ENCODE measurements around the gene LIMA1. TPM values are rescaled to one million over a fixed set of nuclear protein-coding genes. Genes with fewer than 3 reads are reported as not detected.
"Not testable (repeated sequence)": the region's sequence is repeated elsewhere in the genome, so short reads cannot be mapped to it uniquely, and the experiment has no call there.

The LIMA1 gene
- total RNA-seq, 1 donor from 2014 or later: 11.8 TPM

- intact Hi-C loops (cut with DNase I): no loop called here
- no peak for DNase-seq
- no peak for ATAC-seq (ENCODE audit: poor library complexity)
These were observed 13.7 kb upstream of the LIMA1 start for GRCh38 chr12:50297027-50297426.

GRCh38 chr12:50296554-50296953, 13.2 kb upstream of the LIMA1 start:
- ATAC-seq (ENCODE audit: poor library complexity): no peak

GRCh38 chr12:50291377-50291776, 8.1 kb upstream of the LIMA1 start:
- intact Hi-C loops (cut with DNase I): no loop called here
- DNase-seq (no peak), ATAC-seq (ENCODE audit: poor library complexity) (no peak)

More at GRCh38 chr12:50296554-50296953, 13.2 kb upstream of the LIMA1 start:
- DNase-seq: no peak
- intact Hi-C loops (cut with DNase I): no loop called here

DNA sequence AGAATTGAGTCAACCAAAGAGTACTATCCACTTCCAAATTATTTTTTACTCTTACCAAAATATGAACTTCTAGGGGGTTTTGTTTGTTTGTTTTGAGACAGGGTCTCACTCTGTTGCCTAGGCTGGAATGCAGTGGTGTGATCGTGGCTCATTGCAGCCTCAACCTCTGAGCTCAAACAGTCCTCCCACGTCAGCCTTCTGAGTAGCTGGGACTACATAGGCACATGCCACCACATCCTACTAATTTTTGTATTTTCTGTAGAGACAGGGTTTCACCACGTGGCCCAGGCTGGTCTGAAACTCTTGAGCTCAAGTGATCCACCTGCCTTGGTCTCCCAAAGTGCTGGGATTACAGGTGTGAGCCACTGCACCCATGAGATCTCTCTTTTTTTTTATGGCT, 7.4 kb upstream of the LIMA1 start:
- intact Hi-C loops (cut with DNase I); ATAC-seq (ENCODE audit: poor library complexity): not testable (repeated sequence)

DNA sequence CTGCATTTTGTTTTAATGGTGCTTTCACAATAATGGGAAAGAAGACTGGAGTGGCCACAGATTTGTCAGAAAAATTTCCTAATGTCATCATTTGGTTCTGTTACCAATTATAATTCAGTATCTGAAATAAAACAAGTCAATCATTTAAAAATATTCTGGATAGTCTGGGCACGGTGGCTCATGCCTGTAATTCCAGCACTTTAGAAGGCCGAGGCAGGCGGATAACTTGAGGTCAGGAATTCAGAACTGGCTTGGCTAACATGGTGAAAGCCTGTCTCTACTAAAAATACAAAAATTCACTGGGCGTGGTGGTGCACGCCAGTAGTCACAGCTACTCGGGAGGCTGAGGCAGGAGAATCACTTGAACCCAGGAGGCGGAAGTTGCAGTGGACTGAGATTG, 4.0 kb upstream of the LIMA1 start:
- DNase-seq (no peak), ATAC-seq (ENCODE audit: poor library complexity) (no peak)
- intact Hi-C loops (cut with DNase I): no loop called here

More for the DNA sequence above, 7.4 kb upstream of the LIMA1 start:
- DNase-seq: not testable (repeated sequence)

DNA sequence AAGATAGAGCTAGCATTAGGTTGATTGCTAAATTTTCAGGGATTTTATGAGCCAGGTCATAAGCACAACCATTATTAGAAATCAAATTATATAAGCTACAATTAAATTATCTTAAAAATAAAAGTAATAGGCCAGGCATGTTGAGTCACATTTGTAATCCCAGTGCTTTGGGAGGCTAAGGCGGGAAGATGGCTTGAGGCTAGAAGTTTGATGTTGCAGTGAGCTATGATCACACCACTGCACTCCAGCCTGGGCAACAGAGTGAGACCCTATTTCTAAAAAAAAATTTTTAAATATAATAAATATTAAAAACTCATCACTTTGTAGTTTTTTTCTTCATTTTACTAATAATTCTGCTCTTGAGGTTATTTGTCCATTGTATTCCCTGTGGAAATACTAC, 1.9 kb upstream of the LIMA1 start:
- intact Hi-C loops (cut with DNase I): no loop called here
- DNase-seq: no peak
- ATAC-seq (ENCODE audit: poor library complexity): no peak

- DNase-seq (no peak), ATAC-seq (ENCODE audit: poor library complexity) (peak; percentile 64)
- intact Hi-C loops (cut with DNase I): no loop called here
These were observed 545 bp downstream of the LIMA1 start for GRCh38 chr12:50282721-50283228.

DNA sequence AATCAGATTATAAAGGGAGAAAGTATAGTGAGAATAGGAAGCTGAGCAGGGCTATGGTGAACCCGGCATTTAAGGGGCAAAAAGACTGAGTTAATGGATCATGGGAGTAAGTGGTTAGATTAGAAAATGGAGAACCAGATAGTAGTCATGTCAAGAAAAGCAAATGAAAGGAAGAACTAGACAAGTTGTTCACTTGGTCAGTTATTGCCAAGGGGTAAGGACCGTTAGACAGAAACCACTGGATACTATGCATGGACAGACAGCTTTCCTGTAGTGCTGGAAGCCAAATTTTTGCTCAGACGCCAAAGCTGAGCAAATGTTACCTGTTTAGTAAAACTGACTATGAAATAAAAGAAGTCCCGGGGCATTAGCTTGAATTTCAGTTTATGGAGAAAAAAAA, 3.8 kb downstream of the LIMA1 start:
- intact Hi-C loops (cut with DNase I): no loop called here
- DNase-seq: no peak
- no peak for ATAC-seq (ENCODE audit: poor library complexity)

- ATAC-seq (ENCODE audit: poor library complexity) (no peak), DNase-seq (no peak)
- intact Hi-C loops (cut with DNase I): no loop called here
These were observed 6.2 kb downstream of the LIMA1 start for GRCh38 chr12:50276912-50277671.

- no peak for DNase-seq
- no peak for ATAC-seq (ENCODE audit: poor library complexity)
- intact Hi-C loops (cut with DNase I): no loop called here
These were observed 7.3 kb downstream of the LIMA1 start for GRCh38 chr12:50276068-50276467.

GRCh38 chr12:50275556-50275955, 7.8 kb downstream of the LIMA1 start:
- ATAC-seq (ENCODE audit: poor library complexity) (peak; percentile 66), DNase-seq (peak; percentile 49)
- intact Hi-C loops (cut with DNase I): no loop called here

GRCh38 chr12:50275127-50275526, 8.2 kb downstream of the LIMA1 start:
- DNase-seq; intact Hi-C loops (cut with DNase I); ATAC-seq (ENCODE audit: poor library complexity): not testable (repeated sequence)

GRCh38 chr12:50271724-50272247, 11.5 kb downstream of the LIMA1 start:
- DNase-seq: no peak
- intact Hi-C loops (cut with DNase I): no loop called here
- peak; percentile 66 for ATAC-seq (ENCODE audit: poor library complexity)

- intact Hi-C loops (cut with DNase I): no loop called here
- no peak for ATAC-seq (ENCODE audit: poor library complexity)
- DNase-seq: no peak
These were observed 14.8 kb downstream of the LIMA1 start for GRCh38 chr12:50268482-50268881.

DNA sequence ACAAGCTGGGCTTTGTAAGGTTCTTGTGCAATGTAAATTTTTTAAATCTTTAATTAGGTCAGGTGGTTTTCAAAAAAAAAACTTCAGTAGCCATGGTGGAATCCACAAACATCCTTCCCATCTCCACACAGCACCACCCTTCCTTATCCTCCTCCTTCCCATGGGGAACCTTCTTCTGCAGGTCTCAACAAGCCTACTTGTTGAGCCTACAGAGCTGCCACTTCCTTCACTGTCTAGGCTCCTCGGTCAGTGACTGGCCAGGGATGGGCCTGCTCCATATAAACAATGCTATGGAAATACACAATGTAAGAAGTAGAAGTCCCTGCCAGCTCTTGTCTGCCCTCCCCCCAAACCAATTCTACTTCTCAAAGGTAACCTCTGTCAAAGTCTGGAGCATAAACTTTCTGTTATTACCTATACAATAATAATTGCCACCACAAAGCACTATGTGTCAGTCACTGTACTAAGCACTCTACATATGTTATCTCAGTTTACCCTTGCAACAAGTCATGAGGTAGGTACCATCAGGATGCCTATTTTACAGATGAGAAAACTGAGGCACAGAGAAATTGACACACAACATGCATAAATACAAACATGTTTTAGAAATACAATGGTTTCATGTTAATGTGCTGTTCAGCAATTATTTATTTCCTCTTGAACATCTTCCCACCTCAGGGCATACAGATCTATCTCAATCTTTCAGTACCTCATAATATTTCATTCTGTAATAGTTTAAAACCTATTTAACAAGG, 17.4 kb downstream of the LIMA1 start:
- ATAC-seq (ENCODE audit: poor library complexity) (no peak), DNase-seq (no peak)
- intact Hi-C loops (cut with DNase I): no loop called here

DNA sequence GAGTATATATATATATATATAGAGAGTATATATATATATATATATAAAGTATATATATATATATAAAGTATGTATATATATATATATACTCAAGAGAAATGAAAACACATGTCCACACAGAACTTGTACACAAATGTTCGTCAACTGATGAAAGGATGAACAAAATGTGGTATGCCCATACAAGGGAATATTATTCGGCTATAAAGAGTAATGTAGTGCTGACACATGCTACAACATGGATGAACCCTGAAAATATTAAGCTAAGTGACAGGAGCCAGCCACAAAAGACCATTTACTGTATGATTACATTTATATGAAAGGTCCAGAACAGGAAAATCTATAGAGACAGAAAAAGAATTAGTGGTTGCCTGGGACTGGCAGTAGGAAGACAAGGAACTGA, 19.5 kb downstream of the LIMA1 start:
- no peak for ATAC-seq (ENCODE audit: poor library complexity)
- intact Hi-C loops (cut with DNase I): no loop called here
- no peak for DNase-seq

DNA sequence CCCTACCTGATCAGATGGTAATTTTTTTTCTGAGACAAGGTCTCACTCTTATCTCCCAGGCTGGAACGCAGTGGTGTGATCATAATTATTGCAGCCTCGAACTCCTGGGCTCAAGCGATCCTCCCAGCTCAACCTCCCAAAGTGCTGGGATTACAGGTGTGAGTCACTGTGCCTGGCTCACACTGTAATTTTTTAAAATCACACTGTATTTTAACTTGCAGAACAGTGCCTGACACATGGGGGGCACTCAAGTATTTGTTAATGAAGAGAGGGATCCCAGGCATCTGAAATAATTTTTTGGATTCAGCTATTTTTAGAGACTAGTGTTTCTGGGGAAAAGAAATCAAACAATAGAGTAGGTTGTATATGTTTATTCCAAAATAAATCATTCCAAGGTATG, 21.7 kb downstream of the LIMA1 start:
- intact Hi-C loops (cut with DNase I): no loop called here
- DNase-seq: no peak

DNA sequence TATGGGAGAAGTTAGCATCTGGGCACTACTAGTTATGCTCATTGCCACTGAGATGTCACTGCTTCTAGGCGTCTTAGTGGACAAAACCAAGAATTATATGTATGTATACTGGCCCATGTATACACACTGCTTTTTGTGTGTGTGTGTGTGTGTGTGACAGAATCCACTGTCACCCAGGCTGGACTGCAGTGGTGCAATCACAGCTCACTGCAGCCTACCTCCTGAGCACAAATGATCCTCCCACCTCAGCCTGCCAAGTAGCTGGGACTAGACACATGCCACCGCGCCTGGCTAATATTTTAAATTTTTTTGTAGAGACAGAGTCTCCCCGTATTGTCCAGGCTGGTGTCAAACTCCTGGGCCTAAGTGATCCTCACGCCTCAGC, 25.2 kb downstream of the LIMA1 start:
- intact Hi-C loops (cut with DNase I): no loop called here
- DNase-seq (peak; percentile 54), ATAC-seq (ENCODE audit: poor library complexity) (peak; percentile 85)

More for the DNA sequence above, 21.7 kb downstream of the LIMA1 start:
- ATAC-seq (ENCODE audit: poor library complexity): no peak

DNA sequence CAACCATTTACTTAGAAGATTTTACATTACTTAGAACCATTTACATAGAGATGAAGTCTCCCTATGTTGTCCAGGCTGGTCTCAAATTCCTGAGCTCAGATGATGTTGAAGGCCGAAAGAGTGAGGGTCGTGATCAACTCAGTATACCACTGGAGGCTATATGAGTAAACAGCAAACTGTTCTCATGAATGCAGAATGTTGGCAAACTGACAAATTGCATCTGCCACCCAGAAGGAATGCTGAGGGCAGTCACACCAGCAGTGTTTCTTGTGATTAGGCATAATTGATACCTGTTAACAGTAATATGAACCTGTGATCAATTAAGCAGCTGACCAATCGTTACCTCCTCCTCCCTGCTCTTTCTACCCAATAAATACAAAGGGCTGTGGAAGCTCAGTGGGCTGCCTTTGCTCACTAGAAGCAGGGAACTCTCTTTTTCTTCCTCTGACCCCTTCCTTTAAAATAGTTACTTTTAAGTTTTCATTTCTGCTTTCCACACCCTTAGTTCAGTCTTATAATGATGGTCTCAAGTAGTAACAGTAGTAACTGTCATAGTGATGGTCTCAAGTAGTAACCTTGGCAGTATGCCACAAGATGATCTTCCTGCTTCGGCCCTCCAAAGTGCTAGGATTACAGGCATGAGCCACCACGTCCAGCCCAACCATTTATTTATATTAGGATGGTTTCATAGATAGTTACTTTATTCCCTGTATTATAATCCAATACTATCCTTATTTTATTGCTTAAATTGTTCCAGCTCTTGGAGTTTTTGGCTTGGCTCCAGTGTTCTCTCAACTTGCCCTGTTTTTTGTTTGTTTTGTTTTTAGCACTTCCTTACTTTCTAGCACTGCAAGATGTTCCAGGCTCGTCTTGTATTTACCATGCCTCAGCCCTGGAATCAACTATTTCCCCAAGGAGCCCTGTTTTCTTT, 25.8 kb downstream of the LIMA1 start:
- ATAC-seq (ENCODE audit: poor library complexity): peak; percentile 80
- intact Hi-C loops (cut with DNase I): no loop called here
- no peak for DNase-seq

Measured in Right ventricle myocardium superior (tissue), 1 donor.